Measurements from ENCODE around the gene C19orf85. TPM values are rescaled to one million over a fixed set of nuclear protein-coding genes. Genes with fewer than 3 reads are reported as not detected.
A peak's percentile ranks its signal among the peaks of the same experiment; 100 is the strongest.

Gene C19orf85
- polyA plus RNA-seq, 1 experiment = not detected

GRCh38 chr19:55459551-55459949 lies 5.0 kb downstream of the C19orf85 start:
- H3K27me3 ChIP-seq (ENCODE audit: control insufficient read depth, insufficient read depth, low read length) = peaks cover 3% of the 10 kb centered on the region
- no peaks in the 10 kb centered on the region for H3K9me3 ChIP-seq (ENCODE audit: control insufficient read depth, insufficient read depth, low read length)
- no peak overlapping the region for H3K27ac ChIP-seq (ENCODE audit: low read depth, low read length)
- ChIA-PET POLR2A (interaction anchor here (1.0 kb wide), 1 partner anchor 17 kb away, joined by 6 read pairs; the partner anchor contains the start of gene ZNF628), CTCF (interaction anchor here (1.4 to 3.5 kb wide), 3 partner anchors 9 to 319 kb away, joined by 3 to 25 read pairs (median 3); no protein-coding TSS in a partner anchor)
- peak overlapping the region; percentile 20; the same call in 1 of the 2 replicates for H3K4me3 ChIP-seq (ENCODE audit: low read depth, low read length)
- TF ChIP-seq, protein P1, sequence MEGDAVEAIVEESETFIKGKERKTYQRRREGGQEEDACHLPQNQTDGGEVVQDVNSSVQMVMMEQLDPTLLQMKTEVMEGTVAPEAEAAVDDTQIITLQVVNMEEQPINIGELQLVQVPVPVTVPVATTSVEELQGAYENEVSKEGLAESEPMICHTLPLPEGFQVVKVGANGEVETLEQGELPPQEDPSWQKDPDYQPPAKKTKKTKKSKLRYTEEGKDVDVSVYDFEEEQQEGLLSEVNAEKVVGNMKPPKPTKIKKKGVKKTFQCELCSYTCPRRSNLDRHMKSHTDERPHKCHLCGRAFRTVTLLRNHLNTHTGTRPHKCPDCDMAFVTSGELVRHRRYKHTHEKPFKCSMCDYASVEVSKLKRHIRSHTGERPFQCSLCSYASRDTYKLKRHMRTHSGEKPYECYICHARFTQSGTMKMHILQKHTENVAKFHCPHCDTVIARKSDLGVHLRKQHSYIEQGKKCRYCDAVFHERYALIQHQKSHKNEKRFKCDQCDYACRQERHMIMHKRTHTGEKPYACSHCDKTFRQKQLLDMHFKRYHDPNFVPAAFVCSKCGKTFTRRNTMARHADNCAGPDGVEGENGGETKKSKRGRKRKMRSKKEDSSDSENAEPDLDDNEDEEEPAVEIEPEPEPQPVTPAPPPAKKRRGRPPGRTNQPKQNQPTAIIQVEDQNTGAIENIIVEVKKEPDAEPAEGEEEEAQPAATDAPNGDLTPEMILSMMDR (IDR thresholded peaks at IDR 0.05; ENCODE audit: low read depth, low read length) = no peak
- DNase-seq (ENCODE audit: low read depth, low spot score) = no peak

GRCh38 chr19:55457683-55458457 lies 6.7 kb downstream of the C19orf85 start:
- no peak overlapping the region for H3K4me3 ChIP-seq (ENCODE audit: low read depth, low read length)
- no peaks in the 10 kb centered on the region for H3K27me3 ChIP-seq (ENCODE audit: control insufficient read depth, insufficient read depth, low read length)
- H3K9me3 ChIP-seq (ENCODE audit: control insufficient read depth, insufficient read depth, low read length) = no peaks in the 10 kb centered on the region; the same call in 1 of the 2 replicates
- ChIA-PET CTCF (interaction anchor here (0.7 to 3.5 kb wide), 4 partner anchors 10 to 150 kb away, joined by 3 to 25 read pairs (median 6); no protein-coding TSS in a partner anchor), POLR2A (no interaction called here)
- H3K27ac ChIP-seq (ENCODE audit: low read depth, low read length) = no peak overlapping the region
- TF ChIP-seq, protein P1 (IDR thresholded peaks at IDR 0.05; ENCODE audit: low read depth, low read length) = no peak
- no peak for DNase-seq (ENCODE audit: low read depth, low spot score)

GRCh38 chr19:55456347-55456746 lies 8.2 kb downstream of the C19orf85 start:
- CTCF ChIA-PET = no interaction called here
- H3K27me3 ChIP-seq (ENCODE audit: control insufficient read depth, insufficient read depth, low read length) = peaks cover 10% of the 10 kb centered on the region
- H3K27ac ChIP-seq (ENCODE audit: low read depth, low read length) = no peak overlapping the region
- POLR2A ChIA-PET = no interaction called here
- DNase-seq (ENCODE audit: low read depth, low spot score) = no peak
- TF ChIP-seq, protein P1 (IDR thresholded peaks at IDR 0.05; ENCODE audit: low read depth, low read length) = no peak
- no peak overlapping the region for H3K4me3 ChIP-seq (ENCODE audit: low read depth, low read length)
- no peaks in the 10 kb centered on the region; the same call in 1 of the 2 replicates for H3K9me3 ChIP-seq (ENCODE audit: control insufficient read depth, insufficient read depth, low read length)

GRCh38 chr19:55455576-55456235 lies 8.8 kb downstream of the C19orf85 start:
- ChIA-PET POLR2A (no interaction called here), CTCF (interaction anchor here (2.3 kb wide), 1 partner anchor 37 kb away, joined by 8 read pairs; no protein-coding TSS in a partner anchor)
- TF ChIP-seq, protein P1 (IDR thresholded peaks at IDR 0.05; ENCODE audit: low read depth, low read length) = no peak
- Histone ChIP-seq H3K27ac (ENCODE audit: low read depth, low read length) (no peak overlapping the region), H3K9me3 (ENCODE audit: control insufficient read depth, insufficient read depth, low read length) (no peaks in the 10 kb centered on the region; the same call in 1 of the 2 replicates), H3K27me3 (ENCODE audit: control insufficient read depth, insufficient read depth, low read length) (peaks cover 14% of the 10 kb centered on the region), H3K4me3 (ENCODE audit: low read depth, low read length) (no peak overlapping the region)
- DNase-seq (ENCODE audit: low read depth, low spot score) = no peak
